Neural crest cell (in vitro differentiated cells): Measurements from ENCODE around the gene ANKH. TPM values are rescaled to one million over a fixed set of nuclear protein-coding genes. Genes with fewer than 3 reads are reported as not detected.

Experiments used
- DNase-seq: peaks from one replicate; pipeline ENCODE4 v3.0.0; 2021; ENCODE audit warnings: low read depth, mixed read lengths, low spot score
- H3K27ac Mint-ChIP-seq: one replicate; pipeline ENCODE4 v1.8.0; 2021; ENCODE audit warnings: mild to moderate bottlenecking, mixed read lengths; ENCODE audit not compliant: unreplicated experiment
- H3K27me3 Mint-ChIP-seq: 2 replicates; pipeline ENCODE4 v1.8.0; 2021; ENCODE audit warnings: low read depth, mild to moderate bottlenecking, mixed read lengths
- H3K36me3 Mint-ChIP-seq: 2 replicates; pipeline ENCODE4 v1.8.0; 2021; ENCODE audit warnings: low read depth, mild to moderate bottlenecking, mixed read lengths
- H3K4me1 Mint-ChIP-seq: 2 replicates; pipeline ENCODE4 v1.8.0; 2021; ENCODE audit warnings: mixed read lengths
- H3K4me3 Mint-ChIP-seq: one replicate; pipeline ENCODE4 v1.8.0; 2021; ENCODE audit warnings: mild to moderate bottlenecking, mixed read lengths
- H3K9me3 Mint-ChIP-seq: 2 replicates; pipeline ENCODE4 v1.8.0; 2021; ENCODE audit warnings: mixed read lengths
- total RNA-seq: library from RNA; stranded (reverse); gene quantifications from 2 replicates; pipeline ENCODE4 v1.2.1, GENCODE V29; 2021
- TF ChIP-seq, protein P1 (sequence below): fragments of 200-600 bp; sonication (generic); conservative IDR thresholded peaks from 2 replicates; pipeline ENCODE4 v1.5.0; 2021; ENCODE audit warnings: antibody characterized with exemption, mild to moderate bottlenecking

ANKH gene
- total RNA-seq, 1 donor from 2014 or later: 28.6 TPM

- no peaks in the 10 kb centered on the region for H3K36me3 Mint-ChIP-seq
Measured at GRCh38 chr5:14914623-14915260, 43.2 kb upstream of the ANKH start.

GRCh38 chr5:14914193-14914592, 42.6 kb upstream of the ANKH start:
- Mint-ChIP-seq H3K9me3 (peaks cover 3% of the 10 kb centered on the region), H3K4me1 (no peaks in the 10 kb centered on the region), H3K4me3 (no peak overlapping the region), H3K36me3 (no peaks in the 10 kb centered on the region), H3K27ac (no peak overlapping the region), H3K27me3 (no peaks in the 10 kb centered on the region)
- TF ChIP-seq, protein P1, sequence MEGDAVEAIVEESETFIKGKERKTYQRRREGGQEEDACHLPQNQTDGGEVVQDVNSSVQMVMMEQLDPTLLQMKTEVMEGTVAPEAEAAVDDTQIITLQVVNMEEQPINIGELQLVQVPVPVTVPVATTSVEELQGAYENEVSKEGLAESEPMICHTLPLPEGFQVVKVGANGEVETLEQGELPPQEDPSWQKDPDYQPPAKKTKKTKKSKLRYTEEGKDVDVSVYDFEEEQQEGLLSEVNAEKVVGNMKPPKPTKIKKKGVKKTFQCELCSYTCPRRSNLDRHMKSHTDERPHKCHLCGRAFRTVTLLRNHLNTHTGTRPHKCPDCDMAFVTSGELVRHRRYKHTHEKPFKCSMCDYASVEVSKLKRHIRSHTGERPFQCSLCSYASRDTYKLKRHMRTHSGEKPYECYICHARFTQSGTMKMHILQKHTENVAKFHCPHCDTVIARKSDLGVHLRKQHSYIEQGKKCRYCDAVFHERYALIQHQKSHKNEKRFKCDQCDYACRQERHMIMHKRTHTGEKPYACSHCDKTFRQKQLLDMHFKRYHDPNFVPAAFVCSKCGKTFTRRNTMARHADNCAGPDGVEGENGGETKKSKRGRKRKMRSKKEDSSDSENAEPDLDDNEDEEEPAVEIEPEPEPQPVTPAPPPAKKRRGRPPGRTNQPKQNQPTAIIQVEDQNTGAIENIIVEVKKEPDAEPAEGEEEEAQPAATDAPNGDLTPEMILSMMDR: no peak
- no peak for DNase-seq

More at GRCh38 chr5:14914623-14915260, 43.2 kb upstream of the ANKH start:
- H3K4me3 Mint-ChIP-seq: no peak overlapping the region
- H3K27ac Mint-ChIP-seq: no peak overlapping the region
- no peak for DNase-seq
- peaks cover 3% of the 10 kb centered on the region for H3K9me3 Mint-ChIP-seq
- no peaks in the 10 kb centered on the region for H3K27me3 Mint-ChIP-seq
- H3K4me1 Mint-ChIP-seq: peaks cover under 1% of the 10 kb centered on the region
- TF ChIP-seq, protein P1: no peak

GRCh38 chr5:14913096-14913495, 41.5 kb upstream of the ANKH start:
- no peak for DNase-seq
- Mint-ChIP-seq H3K9me3 (peaks cover 1% of the 10 kb centered on the region), H3K4me3 (no peak overlapping the region), H3K4me1 (no peaks in the 10 kb centered on the region), H3K36me3 (no peaks in the 10 kb centered on the region), H3K27me3 (no peaks in the 10 kb centered on the region), H3K27ac (no peak overlapping the region)
- TF ChIP-seq, protein P1: no peak

DNA sequence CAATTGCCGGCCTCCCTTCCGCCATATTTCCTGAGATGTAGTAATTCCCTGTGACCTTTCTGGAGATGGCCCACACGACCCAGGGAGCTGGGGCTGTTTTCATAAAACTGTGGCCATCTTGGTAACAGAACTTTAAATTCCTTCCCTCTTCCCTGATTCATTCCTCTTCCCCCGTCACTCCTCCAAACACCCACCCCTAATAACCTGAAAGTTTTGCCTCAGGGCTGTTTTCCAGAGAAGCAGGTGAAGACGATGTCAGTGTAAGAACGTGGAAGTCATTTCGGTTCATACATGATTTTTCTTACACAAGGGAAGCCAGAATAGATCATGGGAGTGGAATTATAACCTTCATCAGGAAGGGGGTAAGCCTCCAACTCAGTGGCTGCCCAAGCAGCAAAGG, 40.6 kb upstream of the ANKH start:
- Mint-ChIP-seq H3K4me1 (no peaks in the 10 kb centered on the region), H3K27me3 (no peaks in the 10 kb centered on the region), H3K9me3 (no peaks in the 10 kb centered on the region), H3K27ac (no peak overlapping the region), H3K4me3 (no peak overlapping the region), H3K36me3 (no peaks in the 10 kb centered on the region)
- TF ChIP-seq, protein P1: no peak
- no peak for DNase-seq

DNA sequence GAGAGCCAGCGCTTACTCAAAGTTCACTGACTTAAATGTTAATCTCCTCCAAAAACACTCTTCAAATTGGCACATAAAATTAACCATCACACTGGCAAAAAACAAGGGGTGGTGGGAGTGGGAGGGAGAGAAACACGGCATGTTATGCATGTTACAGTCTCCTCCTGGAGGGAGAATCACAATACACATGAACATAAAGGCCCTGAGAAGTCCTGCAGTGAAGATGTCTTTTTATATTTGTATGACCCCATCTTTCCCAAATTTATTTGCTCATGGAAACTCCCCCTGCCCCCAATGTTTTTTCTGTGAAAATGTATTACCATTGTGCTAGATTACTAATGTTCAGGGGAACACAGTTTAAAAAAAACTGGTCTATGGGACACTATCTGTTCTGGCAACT, 37.8 kb upstream of the ANKH start:
- Mint-ChIP-seq H3K36me3 (no peaks in the 10 kb centered on the region), H3K9me3 (no peaks in the 10 kb centered on the region), H3K4me1 (no peaks in the 10 kb centered on the region), H3K27me3 (no peaks in the 10 kb centered on the region), H3K4me3 (no peak overlapping the region), H3K27ac (no peak overlapping the region)
- TF ChIP-seq, protein P1: no peak
- no peak for DNase-seq
